Measurements from ENCODE around the gene FGF22.

FGF22 gene

GRCh38 chr19:644363-644762, 4.7 kb downstream of the FGF22 start:
- DNase-seq (ENCODE audit: low read depth), result no peak

GRCh38 chr19:644789-645188, 5.1 kb downstream of the FGF22 start:
- DNase-seq (ENCODE audit: low read depth), result no peak

- no peak for DNase-seq (ENCODE audit: low read depth)
Measured at GRCh38 chr19:645912-646778, 6.5 kb downstream of the FGF22 start.

GRCh38 chr19:646779-647565, 7.3 kb downstream of the FGF22 start:
- DNase-seq (ENCODE audit: low read depth), result no peak

GRCh38 chr19:647566-648284, 8.0 kb downstream of the FGF22 start:
- DNase-seq (ENCODE audit: low read depth), result no peak

GRCh38 chr19:648305-648704, 8.6 kb downstream of the FGF22 start:
- no peak for DNase-seq (ENCODE audit: low read depth)

- DNase-seq (ENCODE audit: low read depth), result no peak
Measured at GRCh38 chr19:648904-649801, 9.5 kb downstream of the FGF22 start.

- DNase-seq (ENCODE audit: low read depth), result no peak
Measured at GRCh38 chr19:650121-650520, 10.4 kb downstream of the FGF22 start.

GRCh38 chr19:651114-651818, 11.6 kb downstream of the FGF22 start:
- no peak for DNase-seq (ENCODE audit: low read depth)

GRCh38 chr19:651991-652390, 12.3 kb downstream of the FGF22 start:
- DNase-seq (ENCODE audit: low read depth), result no peak

- DNase-seq (ENCODE audit: low read depth), result no peak
Measured at GRCh38 chr19:652467-653389, 13.0 kb downstream of the FGF22 start.

GRCh38 chr19:653425-653824, 13.7 kb downstream of the FGF22 start:
- DNase-seq (ENCODE audit: low read depth), result no peak

GRCh38 chr19:655691-656090, 16.0 kb downstream of the FGF22 start:
- no peak for DNase-seq (ENCODE audit: low read depth)

- DNase-seq (ENCODE audit: low read depth), result no peak
Measured at GRCh38 chr19:656751-657559, 17.3 kb downstream of the FGF22 start.

- DNase-seq (ENCODE audit: low read depth), result no peak
Measured at GRCh38 chr19:657611-658010, 17.9 kb downstream of the FGF22 start.

GRCh38 chr19:658059-658839, 18.6 kb downstream of the FGF22 start:
- DNase-seq (ENCODE audit: low read depth), result no peak

GRCh38 chr19:658916-659839, 19.5 kb downstream of the FGF22 start:
- DNase-seq (ENCODE audit: low read depth), result no peak
